Smooth muscle cell of the umbilical artery (primary cell): ENCODE data around the gene PRICKLE4. TPM values are rescaled to one million over a fixed set of nuclear protein-coding genes. Genes with fewer than 3 reads are reported as not detected.

ENCODE experiments used
- total RNA-seq: library from RNA; depleted of rRNA; stranded (reverse); fragments of >200 nt; gene quantifications from 2 replicates; pipeline ENCODE4 v1.2.3, GENCODE V29; 2014

The PRICKLE4 gene, protein sequence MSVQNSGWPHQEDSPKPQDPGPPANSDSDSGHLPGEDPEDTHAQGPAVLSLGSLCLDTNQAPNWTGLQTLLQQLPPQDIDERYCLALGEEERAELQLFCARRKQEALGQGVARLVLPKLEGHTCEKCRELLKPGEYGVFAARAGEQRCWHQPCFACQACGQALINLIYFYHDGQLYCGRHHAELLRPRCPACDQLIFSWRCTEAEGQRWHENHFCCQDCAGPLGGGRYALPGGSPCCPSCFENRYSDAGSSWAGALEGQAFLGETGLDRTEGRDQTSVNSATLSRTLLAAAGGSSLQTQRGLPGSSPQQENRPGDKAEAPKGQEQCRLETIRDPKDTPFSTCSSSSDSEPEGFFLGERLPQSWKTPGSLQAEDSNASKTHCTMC
- total RNA-seq, result 0.23 and 1.2 TPM in 2 replicates

GRCh38 chr6:41780551-41781365, at the start of gene PRICKLE4:
Gene PRICKLE4, plus strand, starts transcription at chr6:41780782. Its CDS starts 2,692 bp downstream, at chr6:41783474.

DNA sequence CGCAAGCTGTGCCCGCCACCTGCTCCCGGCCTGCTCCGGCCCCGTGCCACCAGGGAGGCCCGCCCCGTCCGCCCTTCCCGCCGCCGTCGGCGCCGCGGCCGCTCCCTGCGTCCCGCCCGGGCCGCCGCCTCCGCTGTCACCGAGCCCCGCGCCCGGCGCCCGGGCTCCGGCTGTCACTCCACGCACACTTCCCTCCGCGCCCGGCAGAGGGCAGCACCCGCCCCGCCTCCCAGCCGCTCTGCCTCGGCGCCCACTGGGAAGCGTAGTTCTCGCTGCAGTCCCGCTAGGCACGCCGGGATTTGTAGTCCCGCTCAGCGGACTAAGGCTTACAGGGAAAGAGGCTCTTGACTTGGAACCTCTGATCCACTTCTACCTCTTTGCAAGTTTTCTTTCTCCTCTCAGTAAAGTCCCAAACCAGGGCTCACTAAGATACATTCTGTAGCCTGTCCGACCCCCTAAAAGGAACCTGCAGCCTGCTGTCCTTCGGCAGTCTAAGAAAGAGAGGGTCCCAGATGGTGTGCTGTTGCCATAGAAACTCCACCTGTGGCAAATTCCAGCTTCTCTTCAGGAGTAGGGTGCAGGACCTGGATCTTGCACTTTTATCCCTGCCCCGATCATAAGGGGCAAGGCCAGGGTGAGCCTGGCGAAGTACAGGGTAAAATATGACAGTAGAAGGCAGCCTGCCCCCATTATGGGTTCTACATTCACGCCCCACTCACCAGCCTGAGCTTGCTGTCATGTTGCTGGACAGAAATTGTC, 45.0 kb upstream of the PRICKLE4 start, which contains the start of gene TFEB:
Gene TFEB (minus strand): TSS at position 182 of the 759 bp plus-strand sequence. CDS start 44,395 bp downstream, outside the sequence.

DNA sequence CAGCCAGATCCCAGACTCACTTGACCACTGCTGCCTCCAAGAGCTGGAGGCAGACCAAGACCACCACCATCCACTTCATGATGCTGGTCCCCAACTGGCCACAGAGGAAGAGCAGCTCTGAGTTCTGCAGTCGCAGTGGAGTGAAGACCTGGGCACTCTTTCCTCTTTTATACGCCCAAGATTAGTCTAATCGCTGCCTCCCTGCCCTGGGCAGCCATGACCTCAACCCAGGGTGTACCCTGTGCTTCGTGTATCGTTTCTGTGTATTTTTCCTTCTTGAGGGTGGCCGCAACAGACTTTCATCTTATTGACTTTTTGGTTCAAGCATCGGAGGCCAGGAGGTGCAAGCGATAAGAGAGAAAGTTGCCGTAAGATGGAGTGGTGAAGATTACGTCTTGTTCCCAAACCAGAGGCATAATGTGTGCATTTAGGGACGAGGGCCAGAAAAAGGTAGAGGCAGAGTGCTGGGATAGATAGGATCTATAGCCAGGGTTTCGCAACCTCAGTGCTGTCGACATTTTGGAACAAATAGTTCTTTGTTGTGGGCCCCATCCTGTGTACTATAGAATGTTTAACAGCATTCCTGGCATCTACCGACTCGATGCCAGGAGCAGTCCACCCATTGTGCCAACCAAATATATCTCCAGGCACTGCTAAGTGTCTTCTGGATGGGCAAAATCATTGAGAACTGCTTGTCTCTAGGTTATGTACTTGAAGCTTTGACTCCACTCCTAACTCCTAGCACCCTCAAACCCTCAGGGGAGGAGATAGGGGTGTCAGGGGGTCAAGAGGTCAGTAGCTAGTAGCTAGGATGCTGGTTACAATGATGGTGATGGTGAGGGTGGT, 33.1 kb upstream of the PRICKLE4 start, which contains the start of gene PGC:
Gene PGC (minus strand): TSS at position 142 of the 846 bp plus-strand sequence. CDS start 63 bp downstream, at position 79.

GRCh38 chr6:41779788-41780550, 613 bp upstream of the PRICKLE4 start, which contains the start of gene FRS3:
Gene FRS3, minus strand, starts transcription at chr6:41779900. Its CDS starts 2,913 bp downstream, at chr6:41776987.

GRCh38 chr6:41787219-41787917, 6.8 kb downstream of the PRICKLE4 start, which contains the start of gene TOMM6:
Gene TOMM6, plus strand, starts transcription at chr6:41787694. Its CDS starts 4 bp downstream, at chr6:41787698.

Other genes starting within 250 kb of the PRICKLE4 start
- gene FOXP4, start 234.4 kb upstream of the PRICKLE4 start, total RNA-seq, result 3.0 and 7.2 TPM in 2 replicates
- gene MDFI, start 142.3 kb upstream of the PRICKLE4 start, total RNA-seq, result 0.83 and 7.4 TPM in 2 replicates
- 4.2 and 5.3 TPM in 2 replicates for gene TFEB, start 45.2 kb upstream of the PRICKLE4 start, total RNA-seq
- not detected in 2 replicates for gene PGC, start 33.4 kb upstream of the PRICKLE4 start, total RNA-seq
- gene FRS3, start 882 bp upstream of the PRICKLE4 start, total RNA-seq, result 1.2 and 2.4 TPM in 2 replicates
- 48.6 and 52.3 TPM in 2 replicates for gene TOMM6, start 6.9 kb downstream of the PRICKLE4 start, total RNA-seq
- gene USP49, start 114.6 kb downstream of the PRICKLE4 start, total RNA-seq, result 2.1 and 3.1 TPM in 2 replicates
- gene MED20, start 140.4 kb downstream of the PRICKLE4 start, total RNA-seq, result 26.0 and 28.8 TPM in 2 replicates
- gene BYSL, start 140.7 kb downstream of the PRICKLE4 start, total RNA-seq, result 13.1 and 19.5 TPM in 2 replicates
- gene CCND3, start 161.0 kb downstream of the PRICKLE4 start, total RNA-seq, result 8.6 and 18.5 TPM in 2 replicates